Kidney (tissue), 14 donors: ENCODE results near the gene IGSF8. TPM values are rescaled to one million over a fixed set of nuclear protein-coding genes. Genes with fewer than 3 reads are reported as not detected.

Experiments used
- DNase-seq, 5 donors: peaks; one replicate each; pipeline ENCODE4 v3.0.0-alpha.2; 2013 to 2020
- FAIRE-seq: peaks from 2 replicates; lab custom pipeline; 2012; peaks lifted over from hg19 to GRCh38; lab: Jason Lieb, UNC
- H3K27ac ChIP-seq, 2 donors: one replicate each; pipeline ENCODE4 v1.7.0; 2013; ENCODE audit warnings: low read depth in 2 of 2, low read length in 2 of 2, inconsistent platforms in 1 of 2
- H3K27me3 ChIP-seq: one replicate; pipeline ENCODE4 v1.7.1; 2013; ENCODE audit warnings: low read length, inconsistent platforms; ENCODE audit not compliant: control insufficient read depth, insufficient read depth
- H3K36me3 ChIP-seq, 3 donors: one replicate each; pipeline versions ENCODE4 v1.7.0 to v1.7.1; 2013; ENCODE audit warnings: low read length in 3 of 3, control low read depth in 1 of 3, inconsistent platforms in 1 of 3; ENCODE audit not compliant: insufficient read depth in 3 of 3, control insufficient read depth in 2 of 3
- H3K4me1 ChIP-seq, 3 donors: one replicate each; pipeline versions ENCODE4 v1.7.0 to v1.7.1; 2013; ENCODE audit warnings: low read length in 3 of 3, inconsistent platforms in 1 of 3, low read depth in 1 of 3; ENCODE audit not compliant: control insufficient read depth in 2 of 3, insufficient read depth in 2 of 3
- H3K4me3 ChIP-seq, 3 donors: one replicate each; pipeline versions ENCODE4 v1.7.0 to v1.8.1; 2013; ENCODE audit warnings: low read length in 3 of 3, control low read depth in 1 of 3, inconsistent platforms in 1 of 3
- H3K9ac ChIP-seq, 3 donors: one replicate each; pipeline versions ENCODE4 v1.7.0 to v1.7.1; 2013; ENCODE audit warnings: low read length in 3 of 3, control low read depth in 1 of 3, inconsistent platforms in 1 of 3
- H3K9me3 ChIP-seq, 3 donors: one replicate each; pipeline versions ENCODE4 v1.7.0 to v1.7.1; 2013; ENCODE audit warnings: low read length in 3 of 3, control low read depth in 1 of 3, inconsistent platforms in 1 of 3; ENCODE audit not compliant: control insufficient read depth in 2 of 3, insufficient read depth in 1 of 3
- CTCF ChIP-seq: IDR thresholded peaks from 3 replicates; pipeline ENCODE4 v1.5.1; 2012; ENCODE audit warnings: mild to moderate bottlenecking, moderate library complexity, borderline replicate concordance; ENCODE audit not compliant: insufficient read depth; ENCODE audit errors: extremely low read depth
- intact Hi-C: fragments of 100-400 bp; cut with DNase I; formaldehyde crosslinking; loops from one replicate; pipeline ENCODE4 v1.11.1; 2022
- polyA plus RNA-seq: library from polyadenylated mRNA; stranded (reverse); fragments of 350-450 nt; fragmentation: Illumina TruSeq; extraction: RNeasy Lipid Tissue Mini Kit (QIAGEN cat#74804); gene quantifications from one replicate; pipeline ENCODE4 v1.2.3, GENCODE V29; 2014; ENCODE audit warnings: low read depth, low replicate concordance; ENCODE audit not compliant: insufficient read depth
- total RNA-seq: library from RNA; stranded (reverse); fragmentation: NEBNext Ultra II Directional; extraction: Animal tissue kit (Norgen Biotek cat#: 25700); gene quantifications from one replicate; pipeline ENCODE4 v1.2.1, GENCODE V29; 2021
- donor health status: control.
- donor health status: control.
- donor health status: control.
- donor health status: control.
- donor health status: control.
- donor health status: DM: yes; HTN: yes; CAD: no.
- donor health status: Normal renal cell carcinoma (clear cell type).

Gene IGSF8
- total and polyA plus RNA-seq, 2 donors from 2014 or later = 40.9 to 47.0 TPM

- H3K27ac ChIP-seq = peak overlapping the region in 1 of 2 donors; percentile 12
- H3K9ac ChIP-seq = no peak overlapping the region
- H3K27me3 ChIP-seq = no peaks in the 10 kb centered on the region
- intact Hi-C loops = no loop called here
- H3K4me1 ChIP-seq = peaks cover 0 to 17% (median 4%) of the 10 kb centered on the region in 3 donors
- no peak for TF ChIP-seq CTCF
- FAIRE-seq (no peak), DNase-seq (no peak)
- H3K4me3 ChIP-seq = no peak overlapping the region
- H3K36me3 ChIP-seq = no peaks in the 10 kb centered on the region
- no peaks in the 10 kb centered on the region for H3K9me3 ChIP-seq
Observed at GRCh38 chr1:160064164-160064563, 34.3 kb downstream of the IGSF8 start.

GRCh38 chr1:160063176-160063575 is 35.2 kb downstream of the IGSF8 start:
- H3K27ac ChIP-seq = peak overlapping the region in 1 of 2 donors; percentile 72
- TF ChIP-seq CTCF = no peak
- FAIRE-seq = no peak
- no peaks in the 10 kb centered on the region for H3K36me3 ChIP-seq
- peaks cover 0 to 17% (median 4%) of the 10 kb centered on the region in 3 donors for H3K4me1 ChIP-seq
- H3K4me3 ChIP-seq = no peak overlapping the region
- H3K9ac ChIP-seq = no peak overlapping the region
- intact Hi-C loops = no loop called here
- no peak for DNase-seq
- no peaks in the 10 kb centered on the region for H3K9me3 ChIP-seq
- no peaks in the 10 kb centered on the region for H3K27me3 ChIP-seq

- peak in 3 of 5 donors; percentile 9 to 63 (median 25) for DNase-seq
Observed at GRCh38 chr1:160062230-160062532, 36.2 kb downstream of the IGSF8 start.

More at GRCh38 chr1:160062230-160062532, 36.2 kb downstream of the IGSF8 start:
- intact Hi-C loops = no loop called here
- H3K4me1 ChIP-seq = peaks cover 0 to 15% (median 4%) of the 10 kb centered on the region in 3 donors
- no peaks in the 10 kb centered on the region for H3K9me3 ChIP-seq
- no peak overlapping the region for H3K4me3 ChIP-seq
- H3K27ac ChIP-seq = peak overlapping the region; percentile 66 to 72
- no peak for TF ChIP-seq CTCF
- no peaks in the 10 kb centered on the region for H3K36me3 ChIP-seq
- no peaks in the 10 kb centered on the region for H3K27me3 ChIP-seq
- FAIRE-seq = no peak
- no peak overlapping the region for H3K9ac ChIP-seq
